Measurements from ENCODE around the gene OVOL2.

OVOL2 gene

GRCh38 chr20:18094191-18094590, 36.5 kb upstream of the OVOL2 start:
- no peaks in the 10 kb centered on the region for H4K20me1 ChIP-seq (ENCODE audit: insufficient read depth)
- no peaks in the 10 kb centered on the region for H3K27me3 ChIP-seq (ENCODE audit: insufficient read depth, low read depth)
- no peak overlapping the region for H3K9ac ChIP-seq
- H3K27ac ChIP-seq: no peak overlapping the region
- H3K79me2 ChIP-seq (ENCODE audit: insufficient read depth, low read depth): no peaks in the 10 kb centered on the region
- H2AFZ ChIP-seq (ENCODE audit: low read depth): no peak overlapping the region
- H3K4me3 ChIP-seq (IDR thresholded peaks at IDR 0.05; ENCODE audit: insufficient read depth, low read depth, low read length): no peak overlapping the region
- no peaks in the 10 kb centered on the region for H3K4me1 ChIP-seq (ENCODE audit: low read depth, poor library complexity, severe bottlenecking)
- TF ChIP-seq CTCF (conservative IDR thresholded peaks at IDR 0.05; ENCODE audit: low read depth, low read length): no peak
- no peak overlapping the region for H3K4me2 ChIP-seq
- no peaks in the 10 kb centered on the region for H3K36me3 ChIP-seq (ENCODE audit: insufficient read depth)

GRCh38 chr20:18093388-18093787, 35.7 kb upstream of the OVOL2 start:
- H3K4me2 ChIP-seq: no peak overlapping the region
- no peaks in the 10 kb centered on the region for H3K36me3 ChIP-seq (ENCODE audit: insufficient read depth)
- H3K27ac ChIP-seq: no peak overlapping the region
- H3K9ac ChIP-seq: no peak overlapping the region
- H3K4me1 ChIP-seq (ENCODE audit: low read depth, poor library complexity, severe bottlenecking): no peaks in the 10 kb centered on the region
- H3K27me3 ChIP-seq (ENCODE audit: insufficient read depth, low read depth): no peaks in the 10 kb centered on the region
- no peak overlapping the region for H2AFZ ChIP-seq (ENCODE audit: low read depth)
- no peak overlapping the region for H3K4me3 ChIP-seq (IDR thresholded peaks at IDR 0.05; ENCODE audit: insufficient read depth, low read depth, low read length)
- TF ChIP-seq CTCF (conservative IDR thresholded peaks at IDR 0.05; ENCODE audit: low read depth, low read length): no peak
- H3K79me2 ChIP-seq (ENCODE audit: insufficient read depth, low read depth): no peaks in the 10 kb centered on the region
- H4K20me1 ChIP-seq (ENCODE audit: insufficient read depth): no peaks in the 10 kb centered on the region

GRCh38 chr20:18092890-18093289, 35.2 kb upstream of the OVOL2 start:
- H3K27me3 ChIP-seq (ENCODE audit: insufficient read depth, low read depth): no peaks in the 10 kb centered on the region
- no peaks in the 10 kb centered on the region for H3K79me2 ChIP-seq (ENCODE audit: insufficient read depth, low read depth)
- no peaks in the 10 kb centered on the region for H4K20me1 ChIP-seq (ENCODE audit: insufficient read depth)
- H3K9ac ChIP-seq: no peak overlapping the region
- H2AFZ ChIP-seq (ENCODE audit: low read depth): no peak overlapping the region
- H3K4me1 ChIP-seq (ENCODE audit: low read depth, poor library complexity, severe bottlenecking): no peaks in the 10 kb centered on the region
- H3K4me3 ChIP-seq (IDR thresholded peaks at IDR 0.05; ENCODE audit: insufficient read depth, low read depth, low read length): no peak overlapping the region
- no peak overlapping the region for H3K4me2 ChIP-seq
- H3K36me3 ChIP-seq (ENCODE audit: insufficient read depth): no peaks in the 10 kb centered on the region
- no peak for TF ChIP-seq CTCF (conservative IDR thresholded peaks at IDR 0.05; ENCODE audit: low read depth, low read length)
- H3K27ac ChIP-seq: no peak overlapping the region

- no peaks in the 10 kb centered on the region for H3K4me1 ChIP-seq (ENCODE audit: low read depth, poor library complexity, severe bottlenecking)
- no peak overlapping the region for H3K9ac ChIP-seq
- no peak overlapping the region for H3K27ac ChIP-seq
- H2AFZ ChIP-seq (ENCODE audit: low read depth): no peak overlapping the region
- H3K36me3 ChIP-seq (ENCODE audit: insufficient read depth): no peaks in the 10 kb centered on the region
- no peak overlapping the region for H3K4me2 ChIP-seq
- H3K4me3 ChIP-seq (IDR thresholded peaks at IDR 0.05; ENCODE audit: insufficient read depth, low read depth, low read length): no peak overlapping the region
- no peaks in the 10 kb centered on the region for H3K79me2 ChIP-seq (ENCODE audit: insufficient read depth, low read depth)
- no peaks in the 10 kb centered on the region for H3K27me3 ChIP-seq (ENCODE audit: insufficient read depth, low read depth)
- TF ChIP-seq CTCF (conservative IDR thresholded peaks at IDR 0.05; ENCODE audit: low read depth, low read length): no peak
- H4K20me1 ChIP-seq (ENCODE audit: insufficient read depth): no peaks in the 10 kb centered on the region
Observed at GRCh38 chr20:18091623-18092022, 33.9 kb upstream of the OVOL2 start.

- Histone ChIP-seq H3K27me3 (ENCODE audit: insufficient read depth, low read depth) (no peaks in the 10 kb centered on the region), H3K36me3 (ENCODE audit: insufficient read depth) (no peaks in the 10 kb centered on the region), H3K9ac (no peak overlapping the region), H3K27ac (no peak overlapping the region), H3K4me3 (IDR thresholded peaks at IDR 0.05; ENCODE audit: insufficient read depth, low read depth, low read length) (no peak overlapping the region), H2AFZ (ENCODE audit: low read depth) (no peak overlapping the region), H3K79me2 (ENCODE audit: insufficient read depth, low read depth) (no peaks in the 10 kb centered on the region), H3K4me1 (ENCODE audit: low read depth, poor library complexity, severe bottlenecking) (no peaks in the 10 kb centered on the region), H4K20me1 (ENCODE audit: insufficient read depth) (no peaks in the 10 kb centered on the region), H3K4me2 (no peak overlapping the region)
- no peak for TF ChIP-seq CTCF (conservative IDR thresholded peaks at IDR 0.05; ENCODE audit: low read depth, low read length)
Observed at GRCh38 chr20:18090477-18090876, 32.8 kb upstream of the OVOL2 start.
